Activated gamma-delta T cell treated with anti-CD3 and anti-CD28 coated beads, Interleukin-2, amount 50 U/mL, for 16 hours (primary cell): ENCODE data around the gene ARMC12.
"Not testable (repeated sequence)": the region's sequence is repeated elsewhere in the genome, so short reads cannot be mapped to it uniquely, and the experiment has no call there.

Experiments used
- DNase-seq: peaks from one replicate; pipeline ENCODE4 v3.0.0-alpha.2; 2020; ENCODE audit warnings: low read depth

Gene ARMC12

DNA sequence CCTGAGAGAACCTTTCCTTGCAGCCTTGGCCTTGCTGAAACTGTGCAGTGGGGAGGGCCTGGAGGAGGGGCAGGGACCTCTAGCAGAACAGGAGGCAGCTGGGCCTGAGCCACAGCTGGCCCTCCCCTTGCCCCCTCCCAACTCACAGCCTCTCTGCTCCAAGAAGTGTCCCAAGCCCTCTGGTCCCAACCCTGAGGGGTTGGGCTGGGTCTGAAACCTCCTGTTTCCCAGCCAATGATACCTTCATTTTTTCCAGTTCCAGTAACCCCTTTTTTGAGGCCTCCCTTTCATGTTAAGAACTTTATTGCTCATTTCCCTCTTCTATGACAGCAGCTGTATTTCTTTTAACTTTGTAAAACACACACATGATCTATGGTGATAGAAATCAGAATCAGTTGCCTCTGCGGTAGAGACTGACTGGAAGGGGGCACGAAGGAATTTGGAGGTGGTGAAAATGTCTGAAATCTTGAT lies 17.9 kb upstream of the ARMC12 start:
- no peak for DNase-seq

- no peak for DNase-seq
Observed at GRCh38 chr6:35719404-35719829, 17.4 kb upstream of the ARMC12 start.

DNA sequence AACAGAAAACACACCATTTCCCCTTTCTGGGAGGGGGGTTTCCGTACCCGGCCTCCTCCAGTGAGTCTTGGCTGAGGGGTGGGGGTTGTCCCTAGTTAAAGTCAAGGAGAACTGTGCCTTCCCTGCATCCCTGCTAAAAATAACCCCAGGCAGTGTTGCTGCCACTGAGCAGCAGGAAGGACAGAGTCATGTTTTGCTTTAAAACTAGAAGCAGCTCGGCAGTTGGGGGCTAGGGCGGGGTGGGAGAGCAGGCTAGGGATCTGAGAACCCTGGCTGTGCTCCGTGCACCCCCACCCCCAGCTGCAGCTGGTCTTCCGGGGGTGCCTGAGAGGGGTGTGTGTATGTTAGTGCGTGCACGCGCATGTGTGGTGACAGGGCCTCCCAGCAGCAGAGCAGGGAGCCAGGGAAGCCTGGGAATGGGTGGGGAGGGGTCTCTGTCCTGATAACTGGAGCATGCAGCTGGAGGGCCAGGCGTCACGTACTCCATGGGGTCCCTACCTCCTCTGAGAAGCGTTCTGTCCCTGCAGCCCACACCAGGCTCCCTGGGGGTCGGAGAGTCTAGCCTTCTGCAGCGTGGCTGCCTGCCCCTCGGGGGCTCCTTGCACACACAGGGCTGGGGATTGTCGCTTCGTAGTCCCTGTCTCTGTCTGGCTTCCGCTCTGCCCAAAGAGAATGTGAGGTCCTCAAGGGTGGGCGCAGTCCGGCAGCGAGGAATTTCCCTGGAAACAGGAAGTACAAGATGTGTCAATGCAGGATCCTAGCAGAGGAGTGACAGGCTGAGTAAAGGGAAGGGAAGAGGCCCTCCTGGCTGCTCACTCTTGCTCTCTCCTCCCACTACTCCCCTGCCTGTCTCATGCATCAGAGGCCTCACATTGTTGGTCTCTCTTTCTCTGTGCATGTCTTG lies 16.8 kb upstream of the ARMC12 start:
- DNase-seq: no peak

DNA sequence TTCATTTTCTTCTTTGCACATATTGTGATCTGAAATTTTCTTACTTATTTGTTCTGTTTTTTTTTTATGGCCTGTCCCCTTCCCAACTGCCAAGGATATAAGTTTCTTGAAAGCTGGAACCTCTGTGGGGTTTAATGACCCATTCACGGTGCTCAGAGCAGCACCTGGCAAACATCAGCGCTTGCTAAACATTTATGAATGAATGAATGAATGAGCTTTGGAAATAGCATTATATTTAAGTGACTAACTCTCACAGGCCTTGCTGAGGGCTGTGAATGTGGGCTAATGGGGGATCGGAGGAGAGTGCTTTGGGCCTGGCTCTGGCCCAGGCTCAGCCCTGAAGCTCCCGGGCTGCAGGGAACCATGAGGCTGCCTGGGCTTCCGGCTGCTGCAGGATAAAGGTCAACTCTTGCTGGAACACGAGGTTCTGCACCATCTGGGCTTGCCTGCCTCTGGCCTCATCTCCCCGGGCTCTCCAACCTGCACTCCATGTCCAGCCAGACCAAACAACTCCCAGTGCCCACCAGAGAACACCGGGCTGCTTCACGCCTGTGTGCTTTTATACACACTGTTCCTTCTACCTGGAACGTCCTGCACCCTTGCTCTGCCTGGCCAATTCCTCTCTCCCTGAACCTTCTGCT lies 14.6 kb upstream of the ARMC12 start:
- DNase-seq: no peak

DNA sequence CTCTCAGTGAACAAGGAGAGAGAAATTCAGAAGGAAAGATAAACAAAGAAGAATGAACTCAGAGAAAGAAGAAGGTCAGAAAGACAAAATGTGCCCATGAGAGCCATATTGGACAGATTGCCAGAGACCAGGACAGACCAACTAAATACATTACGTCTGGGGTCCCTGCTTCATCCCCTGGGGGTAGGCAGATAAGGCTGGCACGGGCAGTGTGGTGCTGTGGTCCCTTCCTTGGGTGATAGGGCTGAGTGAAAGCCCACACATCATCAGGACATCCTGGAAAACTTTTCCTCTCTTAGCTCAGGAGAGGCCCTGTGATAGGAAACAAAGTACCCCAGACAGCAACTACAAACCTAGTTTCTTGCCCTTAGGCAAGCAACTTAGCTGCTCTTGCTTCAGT lies 13.2 kb upstream of the ARMC12 start:
- no peak for DNase-seq

- no peak for DNase-seq
Observed at GRCh38 chr6:35724059-35724458, 12.8 kb upstream of the ARMC12 start.

DNA sequence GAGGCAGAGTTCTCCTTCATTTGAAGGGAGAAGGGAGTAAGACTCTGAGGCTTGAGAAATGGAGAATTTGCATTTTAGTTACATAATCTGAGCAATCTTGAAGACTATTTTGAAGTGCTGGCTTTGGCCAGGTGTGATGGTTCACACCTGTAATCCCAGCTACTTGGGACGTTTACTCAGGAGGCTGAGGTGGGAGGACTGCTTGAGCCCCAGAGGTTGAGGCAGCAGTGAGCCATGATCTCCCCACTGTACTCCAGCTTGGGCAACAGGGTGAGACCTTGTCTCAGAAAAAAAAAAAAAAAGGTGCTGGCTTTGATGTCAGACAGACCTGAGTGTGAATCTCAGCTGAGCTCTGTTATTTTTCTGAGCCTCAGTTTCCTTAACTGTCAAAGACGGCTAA lies 12.4 kb upstream of the ARMC12 start:
- DNase-seq: no peak

GRCh38 chr6:35725081-35725708 lies 11.6 kb upstream of the ARMC12 start:
- no peak for DNase-seq

DNA sequence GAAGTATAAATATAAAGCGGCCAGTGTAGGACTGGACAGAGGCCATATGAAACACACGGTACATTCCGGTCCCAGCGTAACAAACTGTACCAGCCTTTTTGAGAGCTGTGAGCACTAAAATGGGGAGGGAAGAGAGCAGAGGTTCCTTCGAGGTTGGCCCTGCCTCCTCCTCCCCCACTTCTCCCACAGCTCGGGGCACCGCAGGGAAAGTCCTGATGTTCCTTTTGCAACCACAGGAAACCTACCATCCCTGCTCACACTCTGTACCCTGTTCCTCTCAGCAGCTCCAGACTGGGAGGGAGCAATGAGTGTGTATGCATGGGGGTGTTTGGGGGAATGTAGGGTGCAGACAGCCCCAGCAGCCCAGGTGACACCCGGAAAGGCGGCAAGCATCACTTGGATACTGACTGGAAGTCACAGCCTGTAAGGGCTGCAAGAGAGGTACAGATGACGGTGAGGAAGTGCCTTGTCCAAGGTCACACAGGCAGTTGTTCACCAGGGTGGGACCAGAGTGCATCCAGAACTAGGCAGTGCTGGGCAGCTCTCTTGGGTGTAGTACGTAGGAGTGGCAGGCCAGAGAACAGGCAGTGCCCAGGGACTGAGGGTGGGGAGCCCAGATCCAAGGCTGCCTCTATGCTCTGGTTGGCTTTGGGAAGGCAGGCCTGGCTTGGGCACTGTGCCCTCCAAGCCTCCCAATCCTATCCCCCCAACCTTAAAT lies 11.0 kb upstream of the ARMC12 start:
- no peak for DNase-seq

DNA sequence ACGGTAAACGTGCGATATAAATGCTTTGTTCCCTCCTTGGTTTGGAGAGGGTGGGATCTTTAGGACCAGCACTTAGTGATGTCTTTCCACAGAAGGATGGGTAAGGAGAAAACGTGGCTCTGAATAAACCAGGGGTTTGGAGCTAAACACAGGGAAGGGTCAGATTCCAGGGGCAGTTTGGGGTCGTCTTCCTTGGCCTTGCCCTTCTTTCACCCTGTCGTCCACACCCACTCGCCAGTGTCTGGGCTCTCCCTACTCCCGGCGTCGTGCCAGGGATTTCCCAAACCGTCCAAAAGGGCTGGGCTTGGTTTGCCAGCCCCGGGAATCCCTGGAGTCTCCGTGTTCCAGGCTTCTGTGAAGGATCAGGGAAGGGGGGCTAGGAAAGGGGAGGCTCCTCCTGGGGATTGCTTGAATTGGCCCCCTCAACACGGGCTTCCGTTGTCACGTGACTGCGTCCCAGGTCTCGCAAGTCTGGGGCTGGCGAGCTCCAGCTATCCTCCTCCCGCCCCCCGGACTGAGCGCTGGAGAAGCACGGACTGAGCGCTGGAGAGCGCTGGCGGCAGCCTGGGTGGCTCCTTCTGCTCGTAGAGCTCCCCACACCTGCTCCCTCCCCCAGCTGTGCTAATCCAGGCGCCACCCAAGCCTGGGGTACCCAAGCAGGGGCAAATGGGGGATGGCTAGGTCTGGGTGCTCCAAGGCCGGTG lies 9.4 kb upstream of the ARMC12 start:
- DNase-seq: no peak

GRCh38 chr6:35727935-35728682 lies 8.7 kb upstream of the ARMC12 start:
- DNase-seq: peak; percentile 75

- no peak for DNase-seq
Observed at GRCh38 chr6:35728683-35729678, 7.9 kb upstream of the ARMC12 start.

DNA sequence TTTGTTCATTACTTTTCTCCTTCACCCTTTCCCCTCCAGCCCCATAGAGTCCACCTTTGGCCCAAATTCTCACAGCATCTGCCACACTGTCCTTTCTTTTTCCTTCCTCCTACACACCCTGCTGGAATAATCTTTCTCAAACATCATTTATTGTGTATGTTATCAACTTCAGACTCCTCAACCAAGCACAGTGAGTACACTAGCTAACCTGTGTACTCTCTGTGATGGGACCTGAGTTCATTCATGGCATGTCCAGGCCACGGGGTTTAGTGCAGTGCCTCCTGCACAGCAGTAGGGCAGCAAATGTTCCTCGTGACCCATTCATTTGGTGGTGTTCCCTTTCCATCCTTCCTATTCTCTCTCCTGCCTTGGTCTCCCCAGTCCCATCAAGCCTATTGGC lies 7.1 kb upstream of the ARMC12 start:
- DNase-seq: no peak

DNA sequence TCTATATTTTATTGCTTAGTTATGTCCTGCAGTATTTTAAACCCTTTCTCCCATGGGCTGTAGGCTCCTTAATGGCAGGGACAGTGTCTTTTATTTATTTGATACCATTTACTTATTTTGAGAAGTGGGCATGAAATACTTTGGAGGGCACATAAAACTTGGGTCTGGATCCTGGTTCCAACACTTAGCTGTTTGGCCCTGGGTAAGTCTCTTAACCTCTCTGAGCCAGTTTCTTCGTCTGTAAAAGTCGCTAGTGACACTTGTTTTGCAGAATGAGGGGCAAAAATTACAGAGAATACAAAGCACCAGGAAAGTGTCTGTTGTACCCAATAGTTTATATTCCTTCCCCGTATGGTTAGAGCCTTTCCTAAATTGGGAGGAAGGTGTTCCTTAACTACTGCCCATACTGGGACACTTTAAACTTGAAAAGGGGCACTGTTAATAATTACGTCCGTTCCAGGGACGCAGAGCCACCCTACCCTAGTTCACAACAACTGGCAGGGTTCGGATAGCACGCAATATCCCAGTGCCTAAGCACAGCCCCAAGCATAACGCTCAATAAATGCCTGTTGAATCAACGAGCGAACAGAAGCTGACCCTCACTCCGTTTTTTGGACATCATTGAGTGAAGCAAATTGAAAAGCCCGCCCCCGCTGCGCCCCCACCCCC lies 6.0 kb upstream of the ARMC12 start:
- no peak for DNase-seq

- peak; percentile 88 for DNase-seq
Observed at GRCh38 chr6:35731414-35731735, 5.5 kb upstream of the ARMC12 start.

- peak; percentile 92 for DNase-seq
Observed at GRCh38 chr6:35731736-35732532, 4.9 kb upstream of the ARMC12 start.

- DNase-seq: no peak
Observed at GRCh38 chr6:35733633-35734032, 3.2 kb upstream of the ARMC12 start.

- DNase-seq: not testable (repeated sequence)
Observed at GRCh38 chr6:35734319-35734718, 2.5 kb upstream of the ARMC12 start.
